ENCODE data around the gene SUCLG1.

DNA sequence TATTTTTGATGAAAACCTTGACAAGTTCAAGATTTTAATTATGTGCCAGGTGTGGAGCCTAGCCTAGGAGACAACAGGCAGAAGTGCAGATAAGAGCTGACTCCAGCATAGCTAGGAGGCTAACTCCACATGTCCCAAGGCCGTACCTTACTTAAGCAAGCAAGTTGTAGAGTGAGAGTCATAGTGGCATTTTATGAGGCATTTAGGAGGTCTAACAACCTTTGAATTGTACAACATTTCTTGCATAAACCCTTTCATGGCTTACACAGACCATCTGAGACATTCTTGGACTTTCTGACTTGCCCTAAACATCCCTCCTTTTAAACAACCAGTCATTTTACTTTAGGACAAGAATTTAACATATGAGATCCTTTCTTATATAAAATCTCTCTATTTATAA, 8.3 kb upstream of the SUCLG1 start:
- TF ChIP-seq, protein P1, sequence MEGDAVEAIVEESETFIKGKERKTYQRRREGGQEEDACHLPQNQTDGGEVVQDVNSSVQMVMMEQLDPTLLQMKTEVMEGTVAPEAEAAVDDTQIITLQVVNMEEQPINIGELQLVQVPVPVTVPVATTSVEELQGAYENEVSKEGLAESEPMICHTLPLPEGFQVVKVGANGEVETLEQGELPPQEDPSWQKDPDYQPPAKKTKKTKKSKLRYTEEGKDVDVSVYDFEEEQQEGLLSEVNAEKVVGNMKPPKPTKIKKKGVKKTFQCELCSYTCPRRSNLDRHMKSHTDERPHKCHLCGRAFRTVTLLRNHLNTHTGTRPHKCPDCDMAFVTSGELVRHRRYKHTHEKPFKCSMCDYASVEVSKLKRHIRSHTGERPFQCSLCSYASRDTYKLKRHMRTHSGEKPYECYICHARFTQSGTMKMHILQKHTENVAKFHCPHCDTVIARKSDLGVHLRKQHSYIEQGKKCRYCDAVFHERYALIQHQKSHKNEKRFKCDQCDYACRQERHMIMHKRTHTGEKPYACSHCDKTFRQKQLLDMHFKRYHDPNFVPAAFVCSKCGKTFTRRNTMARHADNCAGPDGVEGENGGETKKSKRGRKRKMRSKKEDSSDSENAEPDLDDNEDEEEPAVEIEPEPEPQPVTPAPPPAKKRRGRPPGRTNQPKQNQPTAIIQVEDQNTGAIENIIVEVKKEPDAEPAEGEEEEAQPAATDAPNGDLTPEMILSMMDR (IDR thresholded peaks at IDR 0.05; ENCODE audit: insufficient read depth, low read depth, low read length) = no peak
- no peak for TF ChIP-seq EZH2 (IDR thresholded peaks at IDR 0.05; ENCODE audit: insufficient read depth, low read length)

Measured in astrocyte (in vitro differentiated cells and primary cell).